ENCODE data around the gene E2F3.

Gene E2F3

DNA sequence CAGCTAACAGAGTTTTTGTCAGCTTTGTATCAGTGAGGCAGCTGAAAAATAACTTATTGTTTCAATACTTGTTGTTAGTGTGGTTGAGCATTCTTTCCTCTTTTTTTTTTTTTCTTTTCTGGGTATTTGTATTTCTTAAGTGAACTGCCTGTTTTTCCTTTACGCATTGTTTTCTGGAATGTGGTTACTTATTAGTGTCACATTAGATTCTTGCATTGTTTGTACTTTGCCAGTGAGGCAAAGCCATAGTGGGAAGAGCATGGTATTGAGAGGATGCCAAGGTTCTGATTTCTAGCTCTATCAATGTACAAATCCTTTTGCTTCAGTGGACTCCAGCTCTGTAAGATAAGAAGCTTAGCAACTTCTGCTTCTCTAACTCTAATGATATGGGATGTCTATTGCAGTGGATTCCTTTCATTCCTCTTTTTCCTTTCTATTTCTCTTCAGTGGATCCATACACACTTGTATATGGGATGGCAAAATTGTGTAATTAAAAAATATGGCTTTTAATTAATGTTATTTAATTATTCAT, 136.5 kb downstream of the E2F3 start:
- DNase-seq = no peak

DNA sequence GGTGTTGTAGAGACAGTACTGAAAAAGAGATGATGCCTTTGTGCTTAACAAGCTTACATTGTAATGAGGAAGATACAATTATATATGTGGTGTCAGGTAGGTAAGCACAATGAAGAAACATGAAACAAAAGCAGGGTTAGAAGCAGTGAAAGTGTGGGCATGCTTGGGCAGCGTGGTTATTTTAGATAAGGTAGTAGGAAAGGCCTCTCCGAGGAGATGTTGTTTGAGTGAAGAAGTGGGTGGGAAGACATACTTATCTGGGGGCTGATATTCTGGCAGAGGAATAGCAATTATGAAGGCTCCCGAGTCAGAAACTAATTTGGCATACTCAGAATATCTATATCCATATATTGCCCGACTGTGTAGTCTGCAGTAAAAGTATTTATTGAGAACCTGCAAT, 137.2 kb downstream of the E2F3 start:
- DNase-seq = no peak

DNA sequence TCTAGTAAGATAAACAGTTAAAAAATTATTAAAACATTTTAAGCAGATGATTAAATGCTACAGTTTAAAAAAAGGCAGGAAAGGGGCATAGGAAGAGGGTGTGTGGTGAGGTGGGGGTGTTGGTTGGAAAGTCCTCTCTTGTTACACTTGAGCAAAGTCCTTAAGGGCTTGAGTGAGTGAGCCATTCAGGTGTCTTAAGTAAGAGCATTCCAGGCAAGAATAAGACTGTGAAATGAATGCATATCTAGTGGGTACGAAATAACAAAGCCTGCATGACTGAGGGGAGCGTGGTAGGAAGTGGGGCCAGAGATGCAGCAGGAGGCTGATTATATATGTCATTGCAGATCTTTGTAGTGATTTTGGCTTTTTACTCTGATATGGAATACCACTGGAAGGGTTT, 137.7 kb downstream of the E2F3 start:
- DNase-seq = no peak

- DNase-seq = peak; percentile 10
These were observed 139.0 kb downstream of the E2F3 start for GRCh38 chr6:20540683-20541082.

DNA sequence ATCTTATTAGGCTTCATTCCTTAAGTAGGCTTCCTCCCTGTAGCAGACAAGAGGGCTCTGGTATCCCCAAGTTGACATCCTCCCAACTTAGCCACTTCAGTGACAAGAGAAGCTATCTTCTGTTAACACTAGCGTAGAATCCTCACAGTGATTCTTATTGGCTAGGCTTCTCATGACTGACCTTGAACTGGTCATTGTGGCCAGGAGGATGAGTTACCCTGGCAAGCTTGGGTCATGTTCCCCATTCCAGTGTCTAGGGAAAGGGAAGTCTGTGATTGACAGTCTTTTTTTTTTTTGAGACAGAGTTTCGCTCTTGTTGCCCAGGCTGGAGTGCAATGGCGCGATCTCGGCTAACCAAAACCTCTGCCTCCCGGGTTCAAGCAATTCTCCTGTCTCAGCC, 139.7 kb downstream of the E2F3 start:
- no peak for DNase-seq

- peak; percentile 81 for DNase-seq
These were observed 141.4 kb downstream of the E2F3 start for GRCh38 chr6:20542927-20543602.
